Smooth muscle cell (in vitro differentiated cells): Measurements from ENCODE around the gene LRP3. TPM values are rescaled to one million over a fixed set of nuclear protein-coding genes. Genes with fewer than 3 reads are reported as not detected.

ENCODE experiments used
- DNase-seq: peaks from one replicate; lab custom pipeline; 2025; ENCODE audit not compliant: unreplicated experiment; lab: John Stamatoyannopoulos, UW
- H2AFZ ChIP-seq: fragments of 200-600 bp; sonication (generic); 2 replicates; pipeline ENCODE4 v1.6.0; 2016; ENCODE audit warnings: antibody characterized with exemption, low read depth, mild to moderate bottlenecking
- H3F3A ChIP-seq: fragments of 200-600 bp; sonication (generic); 2 replicates; pipeline ENCODE4 v1.6.0; 2017; ENCODE audit warnings: antibody characterized with exemption, low read depth
- H3K27ac ChIP-seq: fragments of 200-600 bp; sonication (generic); 2 replicates; pipeline ENCODE4 v1.5.1; 2016; ENCODE audit warnings: low read depth, mild to moderate bottlenecking
- H3K27me3 ChIP-seq: fragments of 200-600 bp; sonication (generic); 2 replicates; pipeline ENCODE4 v1.6.1; 2016; ENCODE audit warnings: low read depth, mild to moderate bottlenecking
- H3K36me3 ChIP-seq: fragments of 200-600 bp; sonication (generic); 2 replicates; pipeline ENCODE4 v1.5.1; 2016; ENCODE audit warnings: low read depth
- H3K4me1 ChIP-seq: fragments of 200-600 bp; sonication (generic); 2 replicates; pipeline ENCODE4 v1.5.1; 2016; ENCODE audit warnings: low read depth
- H3K4me2 ChIP-seq: fragments of 200-600 bp; sonication (generic); 2 replicates; pipeline ENCODE4 v1.6.0; 2016; ENCODE audit warnings: mild to moderate bottlenecking
- H3K4me3 ChIP-seq: fragments of 200-600 bp; sonication (generic); 2 replicates; pipeline ENCODE4 v1.5.1; 2016; ENCODE audit warnings: mild to moderate bottlenecking
- H3K79me2 ChIP-seq: fragments of 200-600 bp; sonication (generic); 2 replicates; pipeline ENCODE4 v1.6.0; 2016; ENCODE audit warnings: low read depth, mild to moderate bottlenecking
- H3K9ac ChIP-seq: fragments of 200-600 bp; sonication (generic); 2 replicates; pipeline ENCODE4 v1.6.0; 2016; ENCODE audit warnings: low read depth
- H3K9me3 ChIP-seq: fragments of 200-600 bp; sonication (generic); replicated peaks from 2 replicates; pipeline ENCODE4 v1.5.1; 2016; ENCODE audit warnings: low read depth
- H4K20me1 ChIP-seq: fragments of 200-600 bp; sonication (generic); 2 replicates; pipeline ENCODE4 v1.6.0; 2016; ENCODE audit warnings: low read depth
- WGBS: methylation state at CpG from one replicate; pipeline ENCODE4 v1.1.7; 2016; ENCODE audit warnings: low lambda C conversion rate; 5-methylcytosine and 5-hydroxymethylcytosine counted together
- polyA plus RNA-seq: library from polyadenylated mRNA; unstranded; fragments of >200 nt; fragmentation: Nextera tagmentation; extraction: Ambion mirVana; gene quantifications from 2 replicates; pipeline ENCODE4 v1.2.1, GENCODE V29; 2016
- total RNA-seq: library from RNA; depleted of rRNA; stranded (reverse); fragments of >200 nt; gene quantifications from 2 replicates; pipeline ENCODE4 v1.2.3, GENCODE V29; 2014
- TF ChIP-seq, protein P1 (sequence below): fragments of 200-600 bp; sonication (generic); IDR thresholded peaks from 2 replicates; pipeline ENCODE4 v1.5.1; 2017; ENCODE audit warnings: borderline replicate concordance, mild to moderate bottlenecking, antibody characterized with exemption; ENCODE audit not compliant: insufficient read depth, poor library complexity, severe bottlenecking

LRP3 gene
- total and polyA plus RNA-seq, 2 experiments from 2014 or later = 13.5 to 30.5 TPM

DNA sequence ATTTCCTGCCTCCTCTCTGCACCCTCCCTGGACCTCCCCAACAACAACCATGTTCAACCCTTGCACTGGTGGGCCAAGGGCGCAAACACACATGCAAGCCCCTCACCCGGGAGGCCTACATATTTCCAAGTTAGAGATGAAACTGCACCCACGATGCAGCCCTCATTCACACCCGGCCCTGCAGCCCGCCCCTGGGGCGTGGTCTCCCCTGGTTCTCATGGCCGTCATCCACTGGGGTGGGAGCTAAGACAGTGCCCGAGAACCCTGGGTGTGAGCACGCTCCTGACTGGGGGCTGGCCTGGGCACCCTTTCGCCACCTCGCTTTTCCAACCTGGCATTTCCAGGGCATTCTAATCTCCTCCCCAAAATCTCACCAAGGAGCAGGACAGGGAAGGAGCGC lies 38.5 kb downstream of the LRP3 start:
- TF ChIP-seq, protein P1, sequence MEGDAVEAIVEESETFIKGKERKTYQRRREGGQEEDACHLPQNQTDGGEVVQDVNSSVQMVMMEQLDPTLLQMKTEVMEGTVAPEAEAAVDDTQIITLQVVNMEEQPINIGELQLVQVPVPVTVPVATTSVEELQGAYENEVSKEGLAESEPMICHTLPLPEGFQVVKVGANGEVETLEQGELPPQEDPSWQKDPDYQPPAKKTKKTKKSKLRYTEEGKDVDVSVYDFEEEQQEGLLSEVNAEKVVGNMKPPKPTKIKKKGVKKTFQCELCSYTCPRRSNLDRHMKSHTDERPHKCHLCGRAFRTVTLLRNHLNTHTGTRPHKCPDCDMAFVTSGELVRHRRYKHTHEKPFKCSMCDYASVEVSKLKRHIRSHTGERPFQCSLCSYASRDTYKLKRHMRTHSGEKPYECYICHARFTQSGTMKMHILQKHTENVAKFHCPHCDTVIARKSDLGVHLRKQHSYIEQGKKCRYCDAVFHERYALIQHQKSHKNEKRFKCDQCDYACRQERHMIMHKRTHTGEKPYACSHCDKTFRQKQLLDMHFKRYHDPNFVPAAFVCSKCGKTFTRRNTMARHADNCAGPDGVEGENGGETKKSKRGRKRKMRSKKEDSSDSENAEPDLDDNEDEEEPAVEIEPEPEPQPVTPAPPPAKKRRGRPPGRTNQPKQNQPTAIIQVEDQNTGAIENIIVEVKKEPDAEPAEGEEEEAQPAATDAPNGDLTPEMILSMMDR = no peak
- H3K4me3 ChIP-seq = no peak overlapping the region
- no peak for DNase-seq
- H4K20me1 ChIP-seq = no peaks in the 10 kb centered on the region
- H3F3A ChIP-seq = no peaks in the 10 kb centered on the region
- no peak overlapping the region for H3K9ac ChIP-seq
- H3K79me2 ChIP-seq = no peaks in the 10 kb centered on the region
- H3K4me2 ChIP-seq = no peak overlapping the region
- no peak overlapping the region for H2AFZ ChIP-seq
- 83% methylated on average over 11 of the region's 12 CpGs for WGBS
- H3K9me3 ChIP-seq = peaks cover 8% of the 10 kb centered on the region
- H3K27ac ChIP-seq = no peak overlapping the region
- peaks cover 22% of the 10 kb centered on the region for H3K27me3 ChIP-seq
- no peaks in the 10 kb centered on the region for H3K36me3 ChIP-seq
- H3K4me1 ChIP-seq = no peaks in the 10 kb centered on the region

DNA sequence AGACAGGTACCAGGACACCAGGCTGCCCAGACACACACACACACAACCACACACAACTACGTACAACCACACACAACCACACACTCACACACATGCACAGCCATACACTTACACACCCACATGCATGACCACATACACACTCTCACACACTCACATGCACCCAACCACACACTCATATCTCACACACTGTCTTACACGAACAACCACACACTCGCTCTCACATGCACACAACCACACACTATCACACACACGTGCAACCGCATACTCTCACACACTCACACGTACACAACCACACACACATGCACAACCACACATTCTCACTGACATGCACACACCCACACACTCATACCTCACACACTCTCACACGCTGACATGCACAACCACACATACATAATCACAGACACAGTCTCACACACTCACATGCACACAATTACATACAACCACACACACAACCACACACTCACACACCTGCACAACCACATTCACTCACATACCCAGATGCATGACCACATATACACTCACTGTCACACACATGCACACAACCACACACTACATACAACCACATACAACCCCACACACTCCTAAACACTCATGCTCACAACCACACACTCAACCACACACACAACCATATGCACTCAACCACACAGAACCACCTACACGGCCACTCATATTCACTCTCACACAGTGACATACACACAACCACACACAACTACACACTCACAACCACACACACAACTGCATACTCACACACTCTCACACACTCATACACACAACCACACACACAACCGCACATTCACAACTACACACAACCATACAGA lies 39.1 kb downstream of the LRP3 start:
- no peak for DNase-seq
- WGBS = 89% methylated on average over 7 of the region's 9 CpGs
- H3K27me3 ChIP-seq = peaks cover 17% of the 10 kb centered on the region

DNA sequence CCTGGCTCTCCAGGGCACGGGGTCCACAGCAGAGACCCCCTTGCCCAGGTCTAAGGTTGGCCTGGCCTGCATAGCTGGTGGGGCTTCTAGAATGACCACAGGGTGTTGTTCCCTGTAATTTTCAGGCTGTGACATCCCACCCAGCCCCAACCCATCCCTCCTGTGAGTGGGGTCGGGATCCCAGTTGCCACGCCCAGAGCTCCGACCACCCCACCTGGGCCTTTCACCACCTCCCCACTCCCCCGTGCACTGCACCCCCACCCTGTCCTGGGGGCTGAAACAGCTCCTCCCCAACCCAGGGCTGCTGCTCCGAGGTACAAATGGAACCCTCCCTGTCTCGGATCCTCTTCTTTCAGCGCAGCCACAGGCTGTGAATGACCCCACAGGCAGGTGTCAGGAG lies 40.0 kb downstream of the LRP3 start:
- peaks cover 13% of the 10 kb centered on the region for H3K27me3 ChIP-seq
- no peak overlapping the region for H3K4me2 ChIP-seq
- no peaks in the 10 kb centered on the region for H3K4me1 ChIP-seq
- H3F3A ChIP-seq = no peaks in the 10 kb centered on the region
- no peak for DNase-seq
- H3K9me3 ChIP-seq = no peaks in the 10 kb centered on the region
- TF ChIP-seq, protein P1 = no peak
- no peaks in the 10 kb centered on the region for H3K79me2 ChIP-seq
- no peak overlapping the region for H3K9ac ChIP-seq
- H3K36me3 ChIP-seq = no peaks in the 10 kb centered on the region
- H3K4me3 ChIP-seq = no peak overlapping the region
- WGBS = 87% methylated on average over 6 of the region's 8 CpGs
- H2AFZ ChIP-seq = no peak overlapping the region
- no peaks in the 10 kb centered on the region for H4K20me1 ChIP-seq
- no peak overlapping the region for H3K27ac ChIP-seq

More for the DNA sequence above, 39.1 kb downstream of the LRP3 start:
- Histone ChIP-seq H3F3A (no peaks in the 10 kb centered on the region), H2AFZ (no peak overlapping the region), H3K4me1 (no peaks in the 10 kb centered on the region), H4K20me1 (no peaks in the 10 kb centered on the region), H3K9me3 (peaks cover 4% of the 10 kb centered on the region), H3K36me3 (no peaks in the 10 kb centered on the region), H3K4me2 (no peak overlapping the region), H3K9ac (no peak overlapping the region), H3K27ac (no peak overlapping the region), H3K79me2 (no peaks in the 10 kb centered on the region), H3K4me3 (no peak overlapping the region)
- TF ChIP-seq, protein P1 = no peak

GRCh38 chr19:33234736-33235135 lies 40.6 kb downstream of the LRP3 start:
- TF ChIP-seq, protein P1 = no peak
- Histone ChIP-seq H3K4me3 (no peak overlapping the region), H3K27ac (no peak overlapping the region), H3K9me3 (no peaks in the 10 kb centered on the region), H3K9ac (no peak overlapping the region), H3K4me2 (no peak overlapping the region), H4K20me1 (no peaks in the 10 kb centered on the region), H3K36me3 (no peaks in the 10 kb centered on the region), H3K27me3 (peaks cover 13% of the 10 kb centered on the region), H3K79me2 (no peaks in the 10 kb centered on the region), H3K4me1 (no peaks in the 10 kb centered on the region), H2AFZ (no peak overlapping the region), H3F3A (no peaks in the 10 kb centered on the region)
- no peak for DNase-seq
- 70% methylated on average over 9 of the region's 9 CpGs for WGBS
